Activated CD8-positive, alpha-beta memory T cell treated with anti-CD3 and anti-CD28 coated beads for 36 hours (primary cell): ENCODE results near the gene PUM1. TPM values are rescaled to one million over a fixed set of nuclear protein-coding genes. Genes with fewer than 3 reads are reported as not detected.

Experiments used
- CTCF ChIA-PET: fragments of 350-600 bp; sonication (Branson Sonifier 250); formaldehyde crosslinking; loops from one replicate; lab custom pipeline; 2021; ENCODE audit warnings: antibody characterized with exemption; lab: Charles Lee
- POLR2A ChIA-PET: fragments of 350-600 bp; sonication (Branson Sonifier 250); formaldehyde crosslinking; loops from one replicate; lab custom pipeline; 2021; ENCODE audit warnings: antibody characterized with exemption; lab: Charles Lee
- total RNA-seq, 2 experiments: library from RNA; stranded (reverse); gene quantifications; one replicate each; pipeline ENCODE4 v1.2.3, GENCODE V29; 2021

The PUM1 gene
- total RNA-seq, 2 experiments from 2014 or later: 94.9 to 104 TPM

GRCh38 chr1:30905916-30906620 lies 159.4 kb downstream of the PUM1 start:
- ChIA-PET POLR2A (no interaction called here), CTCF (interaction anchor here (1.5 to 4.1 kb wide), 2 partner anchors 104 to 187 kb away, joined by 4 to 18 read pairs; no protein-coding TSS in a partner anchor)

- POLR2A ChIA-PET: no interaction called here
- CTCF ChIA-PET: interaction anchor here (1.4 to 4.1 kb wide), 3 partner anchors 14 to 186 kb away, joined by 3 to 18 read pairs (median 4); no protein-coding TSS in a partner anchor
These were observed 160.1 kb downstream of the PUM1 start for GRCh38 chr1:30905403-30905802.

GRCh38 chr1:30904962-30905335 lies 160.6 kb downstream of the PUM1 start:
- POLR2A ChIA-PET: no interaction called here

GRCh38 chr1:30904191-30904961 lies 161.1 kb downstream of the PUM1 start:
- CTCF ChIA-PET: interaction anchor here (0.8 to 4.1 kb wide), 5 partner anchors 15 to 124 kb away, joined by 3 to 18 read pairs (median 3); no protein-coding TSS in a partner anchor
- POLR2A ChIA-PET: no interaction called here

More at GRCh38 chr1:30904962-30905335, 160.6 kb downstream of the PUM1 start:
- CTCF ChIA-PET: interaction anchor here (0.8 to 4.1 kb wide), 6 partner anchors 15 to 186 kb away, joined by 3 to 18 read pairs (median 4); no protein-coding TSS in a partner anchor

GRCh38 chr1:30903343-30904034 lies 162.0 kb downstream of the PUM1 start:
- ChIA-PET CTCF (interaction anchor here (0.6 to 4.1 kb wide), 4 partner anchors 102 to 124 kb away, joined by 3 to 18 read pairs (median 4); no protein-coding TSS in a partner anchor), POLR2A (no interaction called here)

GRCh38 chr1:30902593-30903290 lies 162.8 kb downstream of the PUM1 start:
- POLR2A ChIA-PET: no interaction called here
- CTCF ChIA-PET: interaction anchor here (0.6 to 2.0 kb wide), 2 partner anchors 120 to 123 kb away, joined by 3 to 5 read pairs; no protein-coding TSS in a partner anchor

- POLR2A ChIA-PET: no interaction called here
- CTCF ChIA-PET: no interaction called here
These were observed 163.5 kb downstream of the PUM1 start for GRCh38 chr1:30901798-30902581.

GRCh38 chr1:30900931-30901560 lies 164.5 kb downstream of the PUM1 start:
- POLR2A ChIA-PET: no interaction called here
- CTCF ChIA-PET: no interaction called here

- POLR2A ChIA-PET: no interaction called here
- CTCF ChIA-PET: no interaction called here
These were observed 165.0 kb downstream of the PUM1 start for GRCh38 chr1:30900486-30900885.

- ChIA-PET CTCF (no interaction called here), POLR2A (no interaction called here)
These were observed 165.7 kb downstream of the PUM1 start for GRCh38 chr1:30899577-30900389.

GRCh38 chr1:30898031-30898815 lies 167.3 kb downstream of the PUM1 start:
- CTCF ChIA-PET: interaction anchor here (0.6 to 0.8 kb wide), 2 partner anchors 13 to 154 kb away, joined by 3 to 4 read pairs; no protein-coding TSS in a partner anchor
- POLR2A ChIA-PET: no interaction called here

- ChIA-PET CTCF (interaction anchor here (1.2 kb wide), 1 partner anchor 95 kb away, joined by 3 read pairs; no protein-coding TSS in a partner anchor), POLR2A (no interaction called here)
These were observed 168.6 kb downstream of the PUM1 start for GRCh38 chr1:30896905-30897304.

GRCh38 chr1:30895944-30896660 lies 169.4 kb downstream of the PUM1 start:
- CTCF ChIA-PET: interaction anchor here (1.2 kb wide), 1 partner anchor 94 kb away, joined by 3 read pairs; no protein-coding TSS in a partner anchor
- POLR2A ChIA-PET: no interaction called here

GRCh38 chr1:30895382-30895943 lies 170.1 kb downstream of the PUM1 start:
- POLR2A ChIA-PET: no interaction called here
- CTCF ChIA-PET: no interaction called here

- ChIA-PET POLR2A (no interaction called here), CTCF (no interaction called here)
These were observed 171.0 kb downstream of the PUM1 start for GRCh38 chr1:30894508-30894973.
